Endothelial cell of umbilical vein (primary cell): ENCODE results near the gene SLAMF6. TPM values are rescaled to one million over a fixed set of nuclear protein-coding genes. Genes with fewer than 3 reads are reported as not detected.
"Not testable (repeated sequence)": the region's sequence is repeated elsewhere in the genome, so short reads cannot be mapped to it uniquely, and the experiment has no call there.

Source experiments
- BruUV-seq: library from RNA; stranded (reverse); fragments of 400-500 nt; replicated peaks from 2 replicates; lab custom pipeline; 2021; lab: Mats Ljungman, UMichigan
- CTCF ChIA-PET: fragments of 300-600, 350-600 bp; sonication (Branson Sonifier 250); formaldehyde crosslinking; loops from one replicate; lab custom pipeline; 2021; ENCODE audit warnings: antibody characterized with exemption, inconsistent platforms; lab: Charles Lee
- POLR2A ChIA-PET: fragments of 300-600, 350-600 bp; sonication (Branson Sonifier 250); formaldehyde crosslinking; loops from one replicate; lab custom pipeline; 2021; ENCODE audit warnings: antibody characterized with exemption, inconsistent platforms; lab: Charles Lee
- DNase-seq: peaks from one replicate; pipeline ENCODE4 v3.0.0-alpha.2; 2011; ENCODE audit warnings: low read depth, low spot score
- FAIRE-seq: peaks from 2 replicates; lab custom pipeline; 2011; peaks lifted over from hg19 to GRCh38; lab: Jason Lieb, UNC
- H2AFZ ChIP-seq: 2 replicates; pipeline ENCODE4 v1.6.0; 2012; ENCODE audit warnings: low read depth, low read length, control low read depth, inconsistent platforms
- H3K27ac ChIP-seq: 2 replicates; pipeline ENCODE4 v1.5.1; 2011; ENCODE audit warnings: low read depth, mild to moderate bottlenecking, control low read depth, low read length, moderate library complexity; ENCODE audit not compliant: insufficient read depth
- H3K27me3 ChIP-seq, 2 experiments: 2 replicates each; pipeline versions ENCODE4 v1.6.0 to v1.6.1; 2011; ENCODE audit warnings: low read length in 2 of 2, mixed read lengths in 1 of 2; ENCODE audit not compliant: control insufficient read depth in 2 of 2, insufficient read depth in 2 of 2
- H3K36me3 ChIP-seq, 2 experiments: 2 replicates in 1 of 2; 3 replicates in 1 of 2; pipeline ENCODE4 v1.5.1; 2011; ENCODE audit warnings: low read length in 2 of 2, mild to moderate bottlenecking in 1 of 2, moderate library complexity in 1 of 2; ENCODE audit not compliant: control insufficient read depth in 2 of 2, insufficient read depth in 2 of 2; ENCODE audit errors: extremely low read depth in 1 of 2
- H3K4me1 ChIP-seq: 3 replicates; pipeline ENCODE4 v1.5.1; 2011; ENCODE audit warnings: mild to moderate bottlenecking, low read length; ENCODE audit not compliant: control insufficient read depth, insufficient read depth; ENCODE audit errors: extremely low read depth
- H3K4me2 ChIP-seq: 2 replicates; pipeline ENCODE4 v1.6.1; 2011; ENCODE audit warnings: low read length, control low read depth, mixed read lengths; ENCODE audit not compliant: insufficient read depth
- H3K4me3 ChIP-seq, 3 experiments: fragments of 200-600 bp in 1 of 3; sonication (generic), shearing (Covaris generic) in 1 of 3; replicated peaks in 1 of 3; 2 replicates each; pipeline ENCODE4 v1.5.1; 2011 to 2016; ENCODE audit warnings: control low read depth in 3 of 3, low read length in 3 of 3, mild to moderate bottlenecking in 2 of 3, inconsistent platforms in 1 of 3, low read depth in 1 of 3, moderate library complexity in 1 of 3; ENCODE audit not compliant: insufficient read depth in 1 of 3
- H3K79me2 ChIP-seq: 2 replicates; pipeline ENCODE4 v1.6.0; 2012; ENCODE audit warnings: low read length, inconsistent platforms; ENCODE audit not compliant: control insufficient read depth, insufficient read depth
- H3K9ac ChIP-seq: replicated peaks from 2 replicates; pipeline ENCODE3; 2011; ENCODE audit warnings: low read length, control low read depth; ENCODE audit not compliant: insufficient read depth; ENCODE audit errors: extremely low read depth
- H3K9me1 ChIP-seq: replicated peaks from 3 replicates; pipeline ENCODE4 v1.6.0; 2011; ENCODE audit warnings: mild to moderate bottlenecking, low read length; ENCODE audit not compliant: control insufficient read depth, insufficient read depth; ENCODE audit errors: extremely low read depth
- H3K9me3 ChIP-seq: replicated peaks from 2 replicates; pipeline ENCODE4 v1.5.1; 2012; ENCODE audit warnings: low read length, inconsistent platforms; ENCODE audit not compliant: control insufficient read depth, insufficient read depth
- H4K20me1 ChIP-seq: replicated peaks from 2 replicates; pipeline ENCODE3; 2011; ENCODE audit warnings: mild to moderate bottlenecking, low read length; ENCODE audit not compliant: control insufficient read depth, insufficient read depth; ENCODE audit errors: extremely low read depth
- EZH2 ChIP-seq: IDR thresholded peaks from 2 replicates; pipeline ENCODE4 v1.6.1; 2012; ENCODE audit warnings: borderline replicate concordance, low read depth, mild to moderate bottlenecking, moderate library complexity, low read length, inconsistent platforms; ENCODE audit not compliant: severe bottlenecking
- FOS ChIP-seq: IDR thresholded peaks from 2 replicates; pipeline ENCODE4 v1.6.1; 2011; ENCODE audit warnings: mild to moderate bottlenecking, low read length, moderate library complexity, borderline replicate concordance; ENCODE audit not compliant: insufficient read depth
- GATA2 ChIP-seq: IDR thresholded peaks from 2 replicates; pipeline ENCODE4 v1.7.0; 2011; ENCODE audit warnings: low read depth, mild to moderate bottlenecking, moderate library complexity, mixed read lengths, low read length; ENCODE audit not compliant: insufficient read length, insufficient read depth
- JUN ChIP-seq: IDR thresholded peaks from 2 replicates; pipeline ENCODE4 v1.6.1; 2011; ENCODE audit warnings: borderline replicate concordance, low read depth; ENCODE audit not compliant: insufficient read length, insufficient read depth
- MAX ChIP-seq: IDR thresholded peaks from 2 replicates; pipeline ENCODE4 v1.6.1; 2011; ENCODE audit not compliant: insufficient read depth, insufficient read length
- MYC ChIP-seq: IDR thresholded peaks from one replicate; pipeline ENCODE4 v1.6.1; 2011; ENCODE audit warnings: mild to moderate bottlenecking, low read depth, low read length
- POLR2A ChIP-seq: IDR thresholded peaks from 2 replicates; pipeline ENCODE4 v1.6.1; 2012; ENCODE audit warnings: low read depth, mild to moderate bottlenecking, control low read depth, low read length
- POLR2AphosphoS5 ChIP-seq: IDR thresholded peaks from 2 replicates; pipeline ENCODE4 v1.6.1; 2012; ENCODE audit warnings: low read depth, mild to moderate bottlenecking, control low read depth, low read length, moderate library complexity; ENCODE audit not compliant: insufficient read depth
- dilution Hi-C: fragments of 300-500 bp; cut with MboI; formaldehyde crosslinking; loops from one replicate; pipeline ENCODE4 v1.15.0; 2019; ENCODE audit warnings: low sequenced_read_pairs; ENCODE audit not compliant: extremely low pct_ligation_motif_present
- intact Hi-C: fragments of 100-400 bp; cut with micrococcal nuclease; formaldehyde crosslinking; loops from one replicate; pipeline ENCODE4 v1.10.0; 2022
- polyA plus RNA-seq, 4 experiments: library from polyadenylated mRNA; depleted of rRNA in 3 of 4; stranded (reverse) in 3 of 4; unstranded in 1 of 4; fragments of >200 nt; gene quantifications; 2 replicates each; pipeline versions ENCODE4 v1.2.1 to v1.2.3, GENCODE V29; 2011 to 2012; ENCODE audit warnings: missing spikeins in 1 of 4
- total RNA-seq: library from RNA; stranded (reverse); gene quantifications from 2 replicates; pipeline ENCODE4 v1.2.3, GENCODE V29; 2021
- TF ChIP-seq, protein P1 (sequence below), 2 donors: IDR thresholded peaks; 1 replicate in 1 of 2; 2 replicates in 1 of 2; pipeline ENCODE4 v1.5.1; 2011; ENCODE audit warnings: low read length in 2 of 2, mild to moderate bottlenecking in 2 of 2, moderate library complexity in 2 of 2, control low read depth in 1 of 2, inconsistent platforms in 1 of 2, low read depth in 1 of 2; ENCODE audit not compliant: insufficient read depth in 1 of 2; ENCODE audit errors: extremely low read depth in 1 of 2

The SLAMF6 gene
- total and polyA plus RNA-seq, 2 donors (not counting 3 experiments of a cell fraction or from before 2014, with no cell fraction given), result not detected

DNA sequence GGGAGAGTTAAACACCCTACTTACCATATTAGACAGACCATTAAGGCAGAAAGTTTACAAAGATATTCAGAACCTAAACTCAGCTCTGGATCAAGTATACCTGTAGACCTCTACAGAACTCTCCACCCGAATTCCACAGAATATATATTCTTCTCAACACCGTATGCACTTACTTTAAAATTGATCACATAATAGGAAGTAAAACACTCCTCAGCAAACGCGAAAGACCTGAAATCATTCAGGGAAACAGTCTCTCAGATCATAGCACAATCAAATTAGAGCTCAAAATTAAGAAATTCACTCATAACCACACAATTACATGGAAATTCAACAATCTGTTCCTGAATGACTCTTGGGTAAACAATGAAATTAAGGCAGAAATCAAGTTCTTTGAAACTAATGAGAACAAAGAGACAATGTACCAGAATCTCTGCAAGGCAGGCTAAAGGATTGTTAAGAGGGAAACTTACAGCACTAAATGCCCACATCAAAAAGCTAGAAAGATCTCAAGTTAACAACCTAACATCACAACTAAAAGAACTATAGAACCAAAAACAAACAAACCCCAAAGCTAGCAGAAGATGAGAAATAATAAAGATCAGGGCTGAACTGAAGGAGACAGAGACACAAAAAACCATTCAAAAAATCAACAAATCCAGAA lies 37.1 kb upstream of the SLAMF6 start:
- Histone ChIP-seq H3K79me2 (no peaks in the 10 kb centered on the region), H3K9ac (no peak overlapping the region), H3K4me3 (no peak overlapping the region), H2AFZ (no peak overlapping the region), H3K4me1 (no peaks in the 10 kb centered on the region), H3K27me3 (no peaks in the 10 kb centered on the region), H3K9me1 (no peaks in the 10 kb centered on the region), H4K20me1 (no peaks in the 10 kb centered on the region), H3K9me3 (no peaks in the 10 kb centered on the region), H3K36me3 (no peaks in the 10 kb centered on the region), H3K27ac (no peak overlapping the region), H3K4me2 (no peak overlapping the region)
- no peak for DNase-seq
- ChIA-PET CTCF (no interaction called here), POLR2A (no interaction called here)
- FAIRE-seq, result no peak
- BruUV-seq, result no TSS peak
- intact Hi-C loops (no loop called here), dilution Hi-C loops (no loop called here)
- TF ChIP-seq, protein P1, sequence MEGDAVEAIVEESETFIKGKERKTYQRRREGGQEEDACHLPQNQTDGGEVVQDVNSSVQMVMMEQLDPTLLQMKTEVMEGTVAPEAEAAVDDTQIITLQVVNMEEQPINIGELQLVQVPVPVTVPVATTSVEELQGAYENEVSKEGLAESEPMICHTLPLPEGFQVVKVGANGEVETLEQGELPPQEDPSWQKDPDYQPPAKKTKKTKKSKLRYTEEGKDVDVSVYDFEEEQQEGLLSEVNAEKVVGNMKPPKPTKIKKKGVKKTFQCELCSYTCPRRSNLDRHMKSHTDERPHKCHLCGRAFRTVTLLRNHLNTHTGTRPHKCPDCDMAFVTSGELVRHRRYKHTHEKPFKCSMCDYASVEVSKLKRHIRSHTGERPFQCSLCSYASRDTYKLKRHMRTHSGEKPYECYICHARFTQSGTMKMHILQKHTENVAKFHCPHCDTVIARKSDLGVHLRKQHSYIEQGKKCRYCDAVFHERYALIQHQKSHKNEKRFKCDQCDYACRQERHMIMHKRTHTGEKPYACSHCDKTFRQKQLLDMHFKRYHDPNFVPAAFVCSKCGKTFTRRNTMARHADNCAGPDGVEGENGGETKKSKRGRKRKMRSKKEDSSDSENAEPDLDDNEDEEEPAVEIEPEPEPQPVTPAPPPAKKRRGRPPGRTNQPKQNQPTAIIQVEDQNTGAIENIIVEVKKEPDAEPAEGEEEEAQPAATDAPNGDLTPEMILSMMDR (IDR thresholded peaks at IDR 0.05; ENCODE audit: extremely low read depth in 1 of 2, insufficient read depth in 1 of 2, low read depth in 1 of 2, low read length in 2 of 2), result no peak
- no peak for TF ChIP-seq JUN
- TF ChIP-seq EZH2, result no peak
- TF ChIP-seq GATA2, result no peak
- no peak for TF ChIP-seq MAX
- no peak for TF ChIP-seq FOS
- no peak for TF ChIP-seq POLR2AphosphoS5
- TF ChIP-seq POLR2A, result no peak
- TF ChIP-seq MYC, result no peak

- DNase-seq, POLR2A ChIA-PET, H3K27ac ChIP-seq, BruUV-seq, H4K20me1 ChIP-seq, dilution Hi-C loops, CTCF ChIA-PET, H3K9me1 ChIP-seq, H3K9ac ChIP-seq, H3K9me3 ChIP-seq, H3K4me1 ChIP-seq, H2AFZ ChIP-seq, H3K4me3 ChIP-seq, H3K27me3 ChIP-seq, H3K79me2 ChIP-seq, FAIRE-seq, intact Hi-C loops, H3K4me2 ChIP-seq, H3K36me3 ChIP-seq: not testable (repeated sequence)
Measured at GRCh38 chr1:160559437-160559836, 36.4 kb upstream of the SLAMF6 start.
